Nephron progenitor cell (in vitro differentiated cells): ENCODE results near the gene MLIP.

Experiments used
- DNase-seq: peaks from one replicate; pipeline ENCODE4 v3.0.0; 2021
- H3K27ac Mint-ChIP-seq: 2 replicates; pipeline ENCODE4 v1.8.0; 2021; ENCODE audit warnings: mild to moderate bottlenecking, moderate library complexity, mixed read lengths
- H3K27me3 Mint-ChIP-seq: 2 replicates; pipeline ENCODE4 v1.8.0; 2021; ENCODE audit warnings: mild to moderate bottlenecking, low read depth, mixed read lengths; ENCODE audit not compliant: poor library complexity
- H3K36me3 Mint-ChIP-seq: 2 replicates; pipeline ENCODE4 v1.8.0; 2021; ENCODE audit warnings: low read depth, mixed read lengths
- H3K4me1 Mint-ChIP-seq: 2 replicates; pipeline ENCODE4 v1.8.0; 2021; ENCODE audit warnings: mixed read lengths
- H3K4me3 Mint-ChIP-seq: 2 replicates; pipeline ENCODE4 v1.8.0; 2021; ENCODE audit warnings: mild to moderate bottlenecking, moderate library complexity, mixed read lengths
- H3K9me3 Mint-ChIP-seq: 2 replicates; pipeline ENCODE4 v1.8.0; 2021; ENCODE audit warnings: mild to moderate bottlenecking, moderate library complexity, mixed read lengths
- CTCF ChIP-seq: fragments of 200-600 bp; sonication (generic); IDR thresholded peaks from 2 replicates; pipeline ENCODE4 v1.5.0; 2021; ENCODE audit warnings: antibody characterized with exemption

The MLIP gene

DNA sequence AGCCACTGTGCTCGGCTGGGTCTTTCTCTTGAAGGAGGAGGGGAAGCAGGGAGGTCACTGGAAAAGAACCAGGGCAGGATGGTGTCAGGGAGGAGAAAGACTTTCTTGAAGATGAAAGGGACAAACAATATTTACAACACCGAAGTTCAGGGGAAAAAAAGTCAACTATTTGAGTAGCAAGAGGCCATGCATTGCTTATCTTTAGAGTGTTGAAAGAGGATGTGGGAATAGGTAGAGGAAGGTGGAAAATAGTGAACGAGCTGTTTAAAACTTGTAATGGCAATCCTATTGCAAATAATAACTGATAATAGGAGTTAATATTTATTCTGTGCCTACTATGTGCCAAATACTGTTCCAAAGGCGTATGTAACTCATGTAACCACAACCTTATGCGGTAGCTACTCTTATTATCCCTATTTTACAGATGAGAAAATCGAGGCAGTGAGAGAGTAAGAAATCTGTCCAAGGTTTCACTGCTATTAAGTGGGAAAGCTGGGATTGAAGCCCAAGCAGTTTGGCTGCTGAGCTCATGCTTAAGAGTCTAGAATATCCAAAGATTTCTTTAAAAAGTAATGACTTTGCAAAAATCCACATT lies 12.7 kb upstream of the MLIP start:
- H3K27ac Mint-ChIP-seq: peak overlapping the region; percentile 13
- H3K27me3 Mint-ChIP-seq: no peaks in the 10 kb centered on the region
- TF ChIP-seq CTCF: no peak
- no peak for DNase-seq
- H3K4me1 Mint-ChIP-seq: peaks cover 5% of the 10 kb centered on the region
- peaks cover 4% of the 10 kb centered on the region for H3K9me3 Mint-ChIP-seq
- no peaks in the 10 kb centered on the region for H3K36me3 Mint-ChIP-seq
- no peak overlapping the region for H3K4me3 Mint-ChIP-seq

GRCh38 chr6:54099225-54099624 lies 12.0 kb upstream of the MLIP start:
- Mint-ChIP-seq H3K4me1 (peaks cover 5% of the 10 kb centered on the region), H3K27ac (no peak overlapping the region), H3K36me3 (no peaks in the 10 kb centered on the region), H3K4me3 (no peak overlapping the region), H3K27me3 (no peaks in the 10 kb centered on the region), H3K9me3 (peaks cover 4% of the 10 kb centered on the region)
- no peak for DNase-seq
- TF ChIP-seq CTCF: no peak

DNA sequence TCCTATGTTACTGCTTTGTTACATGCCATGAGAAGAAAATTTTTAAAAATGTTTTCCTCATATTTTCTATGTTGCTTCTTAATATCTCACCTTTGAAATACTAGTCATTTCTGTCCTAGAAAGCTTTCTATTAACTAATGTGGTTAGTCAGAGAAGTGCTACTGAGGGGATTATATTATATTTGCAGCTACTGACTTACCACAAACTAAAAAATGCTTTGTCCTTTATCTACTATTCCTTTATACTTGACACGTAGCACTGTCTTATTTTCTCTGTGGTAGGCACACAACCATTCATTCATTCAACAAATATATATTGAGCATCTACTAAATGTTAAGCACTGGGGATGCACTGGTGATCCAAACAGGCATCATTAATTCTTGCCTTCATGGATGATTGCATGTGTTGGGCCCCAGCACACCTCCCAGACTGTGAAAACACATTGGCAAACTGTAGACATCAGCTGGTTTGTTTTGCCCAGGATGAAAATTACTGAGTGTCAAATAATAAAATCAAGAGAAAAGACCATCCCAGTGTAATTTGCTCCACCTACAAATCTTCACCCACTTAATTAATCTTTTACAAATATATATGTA lies 10.7 kb upstream of the MLIP start:
- no peak for TF ChIP-seq CTCF
- Mint-ChIP-seq H3K27me3 (no peaks in the 10 kb centered on the region), H3K9me3 (peaks cover 4% of the 10 kb centered on the region), H3K4me3 (no peak overlapping the region), H3K36me3 (no peaks in the 10 kb centered on the region), H3K27ac (no peak overlapping the region), H3K4me1 (no peaks in the 10 kb centered on the region)
- DNase-seq: no peak

DNA sequence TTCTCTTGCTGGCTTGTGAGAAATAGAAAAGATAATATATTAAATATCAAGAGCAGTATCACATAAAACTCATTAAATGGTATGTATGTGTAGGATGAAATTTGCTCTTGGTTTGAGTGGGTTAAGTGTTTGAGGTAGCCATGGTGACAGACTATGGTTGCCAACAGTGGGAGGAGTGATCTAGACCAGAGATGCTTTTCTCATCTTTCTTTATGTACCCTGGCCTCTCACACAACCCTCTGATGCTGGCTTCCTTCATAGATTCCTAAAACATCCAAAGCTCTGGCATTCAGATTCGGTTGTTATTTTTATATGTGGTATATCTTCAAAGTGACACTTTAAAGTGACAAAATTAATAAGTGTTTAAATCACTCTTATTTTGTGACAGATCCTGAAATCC lies 9.0 kb upstream of the MLIP start:
- Mint-ChIP-seq H3K4me3 (no peak overlapping the region), H3K4me1 (peaks cover 13% of the 10 kb centered on the region), H3K9me3 (no peaks in the 10 kb centered on the region), H3K36me3 (no peaks in the 10 kb centered on the region), H3K27me3 (no peaks in the 10 kb centered on the region), H3K27ac (no peak overlapping the region)
- DNase-seq: no peak
- TF ChIP-seq CTCF: no peak

DNA sequence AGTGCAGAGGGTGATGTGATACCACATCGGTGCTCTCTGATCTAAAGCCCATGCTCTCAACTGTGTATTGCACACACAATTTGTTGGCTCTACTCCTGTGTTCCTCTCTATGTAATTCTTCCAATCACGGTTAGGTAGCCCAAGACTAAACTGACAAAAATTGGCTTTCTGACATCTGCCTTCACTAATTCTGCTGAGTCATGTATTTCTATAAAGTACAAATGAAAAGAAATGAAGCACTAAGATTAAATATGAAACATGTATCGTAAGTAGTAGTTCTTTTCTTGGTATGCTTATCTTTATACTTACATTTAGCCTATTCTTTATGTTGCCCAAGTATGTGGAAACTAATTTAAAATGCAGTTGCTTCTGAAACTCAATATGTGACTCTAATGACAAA lies 7.7 kb upstream of the MLIP start:
- Mint-ChIP-seq H3K27me3 (no peaks in the 10 kb centered on the region), H3K4me1 (peaks cover 13% of the 10 kb centered on the region), H3K4me3 (no peak overlapping the region), H3K27ac (no peak overlapping the region), H3K36me3 (no peaks in the 10 kb centered on the region), H3K9me3 (no peaks in the 10 kb centered on the region)
- DNase-seq: no peak
- TF ChIP-seq CTCF: no peak

- no peak for TF ChIP-seq CTCF
- peaks cover 5% of the 10 kb centered on the region for H3K27me3 Mint-ChIP-seq
- H3K27ac Mint-ChIP-seq: peak overlapping the region; percentile 96
- no peak overlapping the region for H3K4me3 Mint-ChIP-seq
- H3K4me1 Mint-ChIP-seq: peaks cover 18% of the 10 kb centered on the region
- no peaks in the 10 kb centered on the region for H3K9me3 Mint-ChIP-seq
- no peaks in the 10 kb centered on the region for H3K36me3 Mint-ChIP-seq
- DNase-seq: no peak
Observed at GRCh38 chr6:54106727-54107126, 4.5 kb upstream of the MLIP start.
